Mammary epithelial cell (primary cell): Measurements from ENCODE around the gene ILDR2.

Experiments
- CTCF ChIP-seq, 2 donors: IDR thresholded peaks in 1 of 2; conservative IDR thresholded peaks in 1 of 2; 2 replicates each; pipeline ENCODE4 v1.5.1; 2011 to 2012; ENCODE audit warnings: inconsistent platforms in 2 of 2, low read length in 2 of 2, mild to moderate bottlenecking in 2 of 2, control low read depth in 1 of 2, low read depth in 1 of 2; ENCODE audit not compliant: insufficient read depth in 1 of 2; ENCODE audit errors: extremely low read depth in 1 of 2
- EZH2 ChIP-seq: IDR thresholded peaks from 2 replicates; pipeline ENCODE4 v1.6.1; 2012; ENCODE audit warnings: low read length, inconsistent platforms, borderline replicate concordance

DNA sequence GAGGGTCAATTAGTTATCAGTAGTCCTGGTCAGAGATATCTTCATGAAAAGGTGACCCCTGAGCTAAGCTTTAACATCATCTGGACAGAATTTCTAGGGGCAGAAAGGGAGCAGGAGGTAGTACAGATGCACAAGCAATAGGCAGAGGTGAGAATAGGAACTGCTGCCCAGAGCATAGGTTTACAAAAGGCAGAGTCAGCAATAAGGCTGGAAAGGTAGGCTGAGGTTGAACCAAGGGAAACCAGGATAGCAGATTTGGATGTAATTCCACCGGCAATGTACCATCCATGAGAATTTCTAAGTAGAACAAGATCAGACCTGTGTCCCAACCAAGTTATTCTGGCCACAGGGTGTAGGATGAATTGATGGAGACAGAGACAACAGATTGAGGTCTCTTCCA lies 6.2 kb upstream of the ILDR2 start:
- TF ChIP-seq CTCF (conservative IDR thresholded peaks at IDR 0.05 in 1 of 2, IDR thresholded peaks at IDR 0.05 in 1 of 2; ENCODE audit: extremely low read depth in 1 of 2, insufficient read depth in 1 of 2, low read depth in 1 of 2, low read length in 2 of 2), result no peak
- no peak for TF ChIP-seq EZH2
